Activated CD8-positive, alpha-beta memory T cell treated with anti-CD3 and anti-CD28 coated beads, Interleukin-2, amount 50 U/mL, for 24 hours (primary cell): Measurements from ENCODE around the gene ANKRD28.
"Not testable (repeated sequence)": the region's sequence is repeated elsewhere in the genome, so short reads cannot be mapped to it uniquely, and the experiment has no call there.

ENCODE experiments used
- DNase-seq: peaks from one replicate; pipeline ENCODE4 v3.0.0-alpha.2; 2020; ENCODE audit errors: extremely low read depth

The ANKRD28 gene

DNA sequence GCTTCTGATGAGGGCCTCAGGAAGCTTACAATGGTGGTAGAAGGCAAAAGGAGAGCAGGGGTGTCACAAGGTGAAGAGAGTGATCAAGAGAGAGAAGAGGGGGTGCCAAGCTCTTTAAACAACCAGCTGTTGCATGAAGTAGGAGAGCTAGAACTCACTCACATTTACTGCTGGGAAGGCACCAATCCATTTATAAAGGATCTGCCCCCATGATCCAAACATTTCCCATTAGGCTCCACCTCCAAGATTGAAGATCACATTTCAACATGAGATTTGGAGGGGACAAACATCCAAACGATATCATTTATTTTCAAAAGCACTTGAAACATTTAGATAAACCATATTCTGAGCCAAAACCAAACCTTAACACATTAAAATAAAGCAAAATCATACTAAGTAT lies 26.3 kb downstream of the ANKRD28 start:
- no peak for DNase-seq

DNA sequence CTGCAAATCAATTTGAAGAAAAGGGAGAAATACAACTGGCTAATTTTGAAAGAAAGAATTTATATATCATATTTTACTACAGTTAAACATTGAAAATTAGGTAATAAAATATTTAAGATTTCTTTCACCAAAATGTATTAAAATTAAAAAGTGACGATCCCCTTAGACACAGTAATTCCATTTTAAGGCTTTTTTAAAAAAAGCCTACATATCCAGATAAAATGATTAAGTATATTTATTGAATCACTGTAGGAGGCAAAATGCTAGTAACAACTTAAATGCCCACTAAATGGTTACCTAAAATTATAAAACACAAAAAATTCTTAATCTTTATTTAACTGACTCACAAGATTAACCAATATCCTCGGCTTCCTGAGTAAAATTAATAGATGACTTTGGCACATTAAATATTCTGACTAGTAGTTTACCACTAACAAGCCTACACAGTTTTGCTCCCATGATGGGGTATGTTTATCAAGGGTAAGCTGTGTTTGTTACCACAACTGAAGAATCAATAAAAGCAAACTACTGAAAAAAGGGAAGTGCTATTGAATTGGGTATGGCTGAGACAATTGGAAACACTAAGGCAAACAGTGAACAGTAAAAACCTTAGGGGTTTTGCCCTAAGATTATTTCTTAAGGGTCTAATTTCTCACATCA lies 28.4 kb downstream of the ANKRD28 start:
- DNase-seq, result no peak

DNA sequence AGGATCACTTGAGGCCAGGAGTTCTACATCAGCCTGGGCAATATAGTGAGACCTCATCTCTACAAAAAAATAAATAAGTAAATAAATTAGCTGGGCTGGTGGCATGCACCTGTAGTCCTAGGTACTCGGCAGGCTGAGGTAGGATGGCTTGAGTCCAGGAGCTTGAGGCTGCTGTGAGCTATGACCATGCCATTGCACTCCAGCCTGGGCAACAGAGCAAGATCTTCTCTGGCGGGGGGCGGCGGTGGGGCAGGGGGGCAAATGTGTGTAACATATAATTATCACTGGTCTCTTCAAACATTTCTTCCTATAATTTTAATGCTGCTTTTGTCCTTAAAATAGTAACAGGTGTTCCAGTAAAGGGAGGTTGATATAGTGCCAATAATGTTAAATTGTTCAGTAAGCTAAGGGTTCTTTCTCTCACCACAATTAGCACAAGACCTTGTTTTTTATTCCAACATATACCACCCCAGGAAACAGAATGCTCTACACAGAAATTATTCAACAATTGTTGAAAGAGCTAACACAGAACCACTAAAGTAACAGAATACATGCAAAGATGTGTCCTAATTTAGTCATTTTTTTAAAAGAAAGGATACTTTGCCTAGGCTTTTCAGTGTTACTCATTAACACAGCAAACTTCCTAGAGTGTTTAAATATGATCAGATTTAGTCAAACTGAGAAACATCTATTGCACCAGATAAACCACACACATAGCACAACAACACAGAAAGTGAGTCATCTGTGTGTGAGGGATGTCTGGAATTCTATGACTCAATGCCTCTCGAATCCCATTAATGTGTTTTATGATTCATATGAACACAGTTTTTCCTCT lies 29.1 kb downstream of the ANKRD28 start:
- no peak for DNase-seq

DNA sequence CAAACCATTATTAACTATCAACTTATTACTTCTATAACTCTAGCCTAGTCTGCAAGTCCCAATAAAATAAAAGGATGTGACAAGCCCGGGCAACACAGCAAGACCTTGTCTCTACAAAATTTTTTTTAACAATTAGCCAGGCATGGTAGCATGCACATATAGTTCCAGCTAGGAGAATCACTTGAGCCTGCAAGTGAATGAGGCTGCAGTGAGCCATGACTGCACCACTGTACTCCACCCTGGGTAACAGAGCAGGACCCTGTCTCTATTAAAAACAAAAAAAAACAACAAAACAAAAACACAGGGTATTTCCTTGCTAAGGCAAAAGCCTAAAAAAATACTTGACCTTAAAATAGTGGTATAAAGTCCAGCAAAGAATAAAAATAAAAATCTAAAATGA lies 31.4 kb downstream of the ANKRD28 start:
- DNase-seq, result no peak

DNA sequence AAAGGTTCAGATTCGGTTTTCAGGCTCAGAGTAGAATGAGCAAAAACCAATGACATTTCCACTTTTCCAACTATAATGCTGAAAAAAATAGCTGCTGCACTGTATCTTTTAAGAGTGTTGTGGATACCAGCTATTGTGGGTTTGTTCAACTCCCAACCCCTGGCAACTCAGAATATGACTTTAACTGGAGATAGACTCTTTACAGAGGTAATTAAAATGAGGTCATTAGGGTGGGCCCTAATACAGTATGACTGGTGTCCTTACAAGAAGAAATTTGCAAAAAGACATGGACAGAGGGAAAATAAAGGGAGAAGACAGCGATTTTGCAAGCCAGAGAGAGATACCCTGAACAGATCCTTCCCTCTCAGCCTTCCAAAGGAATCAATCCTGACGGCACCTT lies 39.5 kb downstream of the ANKRD28 start:
- no peak for DNase-seq

DNA sequence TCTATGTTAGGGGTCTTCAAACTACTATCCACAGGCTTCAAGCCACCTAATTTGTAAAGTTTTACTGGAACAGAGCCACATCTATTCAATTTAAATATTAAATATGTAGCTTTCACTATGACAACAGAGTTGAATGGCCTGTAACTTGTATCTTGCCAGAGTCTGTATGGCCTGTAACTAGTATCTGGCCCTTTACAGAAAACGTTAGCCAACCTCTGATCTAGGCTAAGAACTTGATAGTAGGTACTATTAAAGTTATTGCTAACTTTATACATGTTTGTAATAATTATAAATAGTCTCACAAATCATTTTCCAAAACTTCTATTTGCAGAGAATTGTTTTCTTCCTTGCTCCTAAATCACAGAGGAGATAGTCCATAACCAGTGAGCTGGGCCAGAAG lies 40.0 kb downstream of the ANKRD28 start:
- no peak for DNase-seq

DNA sequence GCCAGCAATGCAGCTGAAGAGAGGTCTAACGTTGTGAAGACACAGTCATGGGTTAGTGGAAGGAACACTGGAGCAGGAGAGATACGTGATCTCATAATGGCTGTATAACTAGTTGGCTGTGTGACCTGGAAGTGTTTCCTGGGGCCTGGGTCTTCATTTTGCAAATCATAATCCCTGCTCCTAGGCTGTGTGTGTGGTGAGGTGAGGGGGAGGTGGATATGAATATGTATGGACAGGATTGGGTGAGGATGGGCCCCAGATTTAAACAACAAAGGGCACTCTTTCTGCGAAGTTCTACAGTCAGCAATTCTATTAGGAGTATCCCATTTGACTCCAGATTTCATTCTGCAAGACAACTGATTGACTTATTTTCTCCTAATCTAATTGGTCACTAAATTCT lies 41.3 kb downstream of the ANKRD28 start:
- DNase-seq, result no peak

DNA sequence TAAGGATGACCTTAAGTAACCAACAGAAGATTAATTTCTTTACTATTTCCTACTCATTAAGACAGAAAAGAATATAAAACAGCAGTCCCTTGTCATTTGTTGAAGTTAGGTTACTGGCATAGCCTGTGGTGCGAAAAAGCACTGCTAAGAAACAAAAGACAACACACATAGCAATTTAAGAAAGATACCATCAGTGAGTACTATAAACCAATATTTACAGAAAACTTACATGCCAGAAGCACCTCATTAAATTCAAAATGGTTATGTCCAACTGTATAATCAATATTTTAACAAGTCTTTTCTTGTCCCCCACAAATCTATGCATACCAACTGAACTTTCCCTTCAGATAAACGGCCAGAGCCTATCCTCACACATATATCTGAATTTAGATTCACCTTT lies 42.0 kb downstream of the ANKRD28 start:
- no peak for DNase-seq

DNA sequence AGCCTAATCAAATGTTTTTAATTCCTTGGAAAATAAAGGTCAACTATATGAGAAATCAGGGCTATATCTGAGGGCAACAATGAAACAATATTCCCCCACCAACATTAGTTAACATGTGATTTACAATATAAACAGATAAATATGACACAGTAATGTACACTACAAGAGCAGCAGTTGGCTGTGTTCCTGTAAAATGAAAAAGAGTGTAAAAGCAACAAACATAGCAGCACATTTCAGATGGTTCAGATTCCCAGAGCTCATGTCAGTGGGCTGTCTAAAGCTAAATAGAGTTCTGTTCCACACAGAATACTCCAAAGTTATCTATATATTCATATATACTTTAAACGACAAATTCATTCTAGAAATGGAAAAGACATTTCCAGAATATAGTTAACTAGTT lies 42.6 kb downstream of the ANKRD28 start:
- DNase-seq, result no peak

DNA sequence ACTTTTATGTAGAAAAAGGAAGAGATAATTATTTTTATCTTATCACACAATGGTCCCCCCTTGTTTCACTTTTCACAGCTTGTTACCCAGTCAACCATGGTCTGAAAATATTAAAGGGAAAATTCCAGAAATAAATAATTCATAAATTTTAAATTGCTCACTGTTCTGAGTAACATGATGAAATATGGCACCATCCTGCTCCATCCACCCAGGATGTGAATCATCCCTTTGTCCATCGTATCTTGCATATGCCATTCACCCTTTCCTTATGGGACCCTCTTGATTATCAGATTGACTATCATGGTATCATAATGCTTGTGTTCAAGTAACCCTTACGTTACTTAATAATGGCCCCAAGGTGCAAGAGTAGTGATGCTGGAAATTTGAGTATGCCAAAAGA lies 43.7 kb downstream of the ANKRD28 start:
- DNase-seq, result no peak

DNA sequence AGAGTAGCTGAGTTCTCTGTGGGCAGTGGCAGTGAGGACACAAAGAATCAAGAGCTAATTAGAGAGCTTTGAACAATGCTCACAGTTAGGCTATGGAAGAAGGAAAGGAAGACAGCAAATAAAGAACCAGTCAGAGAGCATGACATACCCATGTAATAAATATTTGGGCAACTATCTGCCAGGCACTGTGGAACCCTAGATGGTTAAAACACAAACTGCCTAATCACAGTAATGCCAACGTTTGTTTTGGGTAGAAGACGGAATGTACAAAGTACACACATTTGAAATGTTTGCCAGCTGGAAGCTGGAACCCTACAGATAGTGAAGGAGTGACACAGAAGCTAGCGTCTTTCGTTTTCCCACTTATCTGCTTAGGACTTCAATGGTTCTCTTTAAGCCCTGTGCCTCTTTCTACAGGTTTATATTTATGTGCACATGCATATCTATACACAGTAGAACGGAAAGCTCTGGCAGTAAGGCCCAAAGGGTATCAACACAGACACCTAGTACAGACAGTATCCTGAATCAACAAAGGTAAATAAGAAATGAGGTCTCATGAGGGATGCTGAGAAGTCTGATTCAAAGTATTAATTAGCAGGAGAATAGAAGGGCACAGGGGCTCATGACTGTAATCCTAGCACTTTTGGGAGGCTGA lies 44.6 kb downstream of the ANKRD28 start:
- no peak for DNase-seq

DNA sequence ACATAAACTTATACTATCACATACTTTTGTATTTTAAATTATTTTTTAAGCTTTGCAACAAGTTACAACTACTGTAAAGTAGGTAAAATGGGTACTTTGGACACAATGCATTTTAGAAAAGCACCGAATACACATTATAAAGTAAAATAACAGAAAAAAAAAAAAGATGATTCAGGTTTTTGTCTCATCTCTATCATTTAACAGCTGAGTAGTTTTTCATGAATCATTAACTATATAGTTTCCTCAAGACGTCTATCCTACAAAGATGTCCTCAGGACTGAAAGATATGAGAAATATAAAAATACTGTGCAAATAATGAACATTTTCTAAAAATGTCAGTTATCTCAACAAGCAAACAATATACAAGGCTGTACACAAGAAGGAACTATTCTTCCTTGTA lies 46.9 kb downstream of the ANKRD28 start:
- no peak for DNase-seq

DNA sequence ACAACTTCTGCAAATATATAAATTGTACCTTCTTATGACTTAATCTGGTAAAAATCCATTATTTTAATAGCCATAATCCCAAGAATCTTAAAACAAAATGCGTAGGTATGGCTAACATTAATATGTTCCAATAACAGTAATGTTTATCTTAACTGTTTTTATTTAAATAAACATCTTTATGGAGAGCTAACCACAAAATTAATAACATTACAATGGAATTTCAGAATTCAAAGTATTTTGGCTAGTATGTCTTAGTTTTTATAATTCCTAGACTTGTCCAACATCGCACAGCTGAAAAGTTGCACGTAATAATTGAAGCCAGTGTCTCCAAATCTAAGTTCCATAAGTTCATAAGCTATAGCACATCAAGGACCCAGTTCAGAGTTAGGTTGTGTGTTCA lies 47.6 kb downstream of the ANKRD28 start:
- DNase-seq, result no peak

DNA sequence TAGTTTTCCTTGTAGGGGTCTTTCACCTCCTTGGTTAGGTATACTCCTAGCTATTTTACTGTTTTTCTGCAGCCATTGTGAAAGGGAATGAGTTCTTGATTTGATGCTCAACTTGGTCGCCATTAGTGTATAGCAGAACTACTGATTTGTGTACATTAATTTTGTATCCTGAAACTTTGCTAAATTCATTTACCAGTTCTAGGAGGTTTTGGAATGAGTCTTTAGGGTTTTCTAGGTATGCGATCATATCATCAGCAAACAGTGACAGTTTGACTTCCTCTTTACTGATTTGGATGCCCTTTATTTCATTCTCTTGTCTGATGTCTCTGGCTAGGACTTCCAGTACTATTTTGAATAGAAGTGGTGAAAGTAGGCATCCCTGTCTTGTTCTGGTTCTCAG lies 51.9 kb downstream of the ANKRD28 start:
- not testable (repeated sequence) for DNase-seq

DNA sequence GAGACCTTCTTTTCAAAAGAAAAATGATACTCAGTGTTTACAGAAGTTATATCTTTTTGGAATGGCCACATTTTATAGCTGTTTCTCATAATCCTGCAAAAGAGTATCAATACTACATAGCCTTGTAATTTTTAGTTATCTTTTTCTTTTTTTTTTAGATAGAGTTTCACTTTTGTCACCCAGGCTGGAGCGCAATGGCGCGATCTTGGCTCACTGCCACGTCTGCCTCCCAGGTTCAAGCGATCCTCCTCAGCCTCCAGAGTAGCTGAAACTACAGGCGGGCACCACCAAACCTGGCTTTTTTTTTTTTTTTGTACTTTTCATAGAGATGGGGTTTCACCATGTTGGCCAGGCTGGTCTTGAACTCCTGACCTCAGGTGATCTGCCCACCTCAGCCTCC lies 53.6 kb downstream of the ANKRD28 start:
- DNase-seq, result no peak

DNA sequence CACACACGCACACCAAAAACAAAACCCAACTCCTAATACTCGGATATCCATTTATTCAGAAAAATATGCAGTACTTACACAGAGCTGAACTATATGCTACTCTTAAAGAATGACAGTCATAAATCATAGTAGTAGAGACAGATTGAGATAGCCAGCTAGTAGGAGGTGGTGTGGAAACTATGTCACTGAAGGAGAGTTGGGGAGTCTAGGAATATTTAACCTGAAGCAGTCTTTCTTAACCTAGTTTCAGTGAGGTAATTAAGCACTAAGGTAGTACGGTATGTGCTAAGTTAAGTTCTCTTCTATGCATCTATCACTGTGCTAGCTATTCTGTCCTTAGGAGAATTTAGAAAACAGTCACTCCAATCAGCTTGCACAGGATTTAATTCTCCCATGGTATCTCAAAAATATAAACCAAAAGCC lies 54.2 kb downstream of the ANKRD28 start:
- DNase-seq, result no peak

DNA sequence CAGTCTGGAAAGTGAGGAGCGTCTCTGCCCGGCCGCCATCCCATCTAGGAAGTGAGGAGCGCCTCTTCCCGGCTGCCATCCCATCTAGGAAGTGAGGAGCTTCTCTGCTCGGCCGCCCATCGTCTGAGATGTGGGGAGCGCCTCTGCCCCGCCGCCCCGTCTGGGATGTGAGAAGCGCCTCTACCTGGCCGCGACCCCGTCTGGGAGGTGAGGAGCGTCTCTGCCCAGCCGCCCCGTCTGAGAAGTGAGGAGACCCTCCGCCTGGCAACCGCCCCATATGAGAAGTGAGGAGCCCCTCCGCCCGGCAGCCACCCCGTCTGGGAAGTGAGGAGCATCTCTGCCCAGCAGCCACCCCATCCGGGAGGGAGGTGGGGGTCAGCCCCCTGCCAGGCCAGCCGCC lies 55.5 kb downstream of the ANKRD28 start:
- not testable (repeated sequence) for DNase-seq

DNA sequence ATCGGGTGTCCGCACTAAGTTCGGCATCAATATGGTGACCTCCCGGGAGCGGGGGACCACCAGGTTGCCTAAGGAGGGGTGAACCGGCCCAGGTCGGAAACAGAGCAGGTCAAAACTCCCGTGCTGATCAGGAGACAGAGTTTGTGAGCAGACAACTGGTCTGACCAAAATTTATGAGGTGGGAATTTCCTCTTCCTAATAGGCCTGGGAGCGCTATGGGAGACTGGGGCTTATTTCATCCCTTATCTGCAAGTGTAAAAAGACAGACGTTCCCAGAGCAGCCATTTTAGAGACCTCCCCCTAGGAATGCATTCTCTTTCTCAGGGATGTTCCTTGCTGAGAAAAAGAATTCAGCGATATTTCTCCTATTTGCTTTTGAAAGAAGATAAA lies 59.2 kb downstream of the ANKRD28 start:
- not testable (repeated sequence) for DNase-seq

DNA sequence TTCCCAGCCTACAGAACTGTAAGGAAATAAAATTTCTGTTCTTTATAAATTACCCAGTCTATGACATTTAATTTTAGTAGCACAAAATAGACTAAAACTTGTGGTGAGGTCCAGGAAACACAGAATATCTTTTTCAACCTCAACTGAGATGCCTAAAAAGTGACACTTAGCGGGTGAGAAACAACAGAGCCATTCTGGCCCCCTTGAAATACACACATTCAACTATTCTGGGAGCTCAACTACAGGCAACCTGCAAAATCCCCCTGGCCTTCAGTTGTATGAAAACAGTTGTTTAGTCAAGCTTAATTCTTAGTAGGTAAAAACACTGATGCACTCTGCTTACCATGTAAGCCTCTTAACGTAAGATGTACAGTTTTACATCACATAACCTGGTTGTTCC lies 66.8 kb downstream of the ANKRD28 start:
- DNase-seq, result no peak

DNA sequence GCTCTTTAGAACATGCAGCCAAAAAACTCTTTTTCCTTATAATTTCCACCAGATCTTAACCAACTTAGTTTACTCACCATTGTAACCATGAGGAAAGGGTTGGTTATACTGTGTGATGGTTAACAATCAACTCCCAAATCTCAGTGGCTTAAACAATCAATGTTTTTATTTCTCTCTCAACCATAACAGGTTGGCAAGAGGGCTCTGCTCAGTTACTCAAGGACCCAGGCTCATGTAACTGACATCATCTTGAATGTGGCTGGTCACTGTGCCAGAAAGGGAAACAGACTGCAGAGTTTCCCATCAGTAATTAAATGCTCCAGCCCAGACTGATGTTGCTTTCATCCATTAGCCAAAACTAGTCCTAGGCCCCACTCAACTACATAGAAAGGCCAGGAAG lies 69.0 kb downstream of the ANKRD28 start:
- DNase-seq, result no peak

DNA sequence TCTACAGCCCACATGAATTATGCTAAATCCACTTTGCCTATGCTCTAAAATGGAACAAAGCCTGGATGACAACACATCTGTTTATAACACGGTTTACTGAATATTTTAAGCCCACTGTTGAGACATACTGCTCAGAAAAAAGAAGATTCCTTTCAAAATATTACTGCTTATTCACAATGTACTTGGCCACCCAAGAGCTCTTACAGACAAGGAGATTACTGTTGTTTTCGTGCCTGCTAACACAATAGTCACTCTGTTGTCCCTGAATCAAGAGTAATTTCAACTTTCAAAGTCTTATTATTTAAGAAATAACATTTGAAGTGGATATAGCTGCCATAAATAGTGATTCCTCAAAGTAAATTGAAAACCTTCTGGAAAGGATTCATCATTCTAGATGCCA lies 70.9 kb downstream of the ANKRD28 start:
- no peak for DNase-seq

DNA sequence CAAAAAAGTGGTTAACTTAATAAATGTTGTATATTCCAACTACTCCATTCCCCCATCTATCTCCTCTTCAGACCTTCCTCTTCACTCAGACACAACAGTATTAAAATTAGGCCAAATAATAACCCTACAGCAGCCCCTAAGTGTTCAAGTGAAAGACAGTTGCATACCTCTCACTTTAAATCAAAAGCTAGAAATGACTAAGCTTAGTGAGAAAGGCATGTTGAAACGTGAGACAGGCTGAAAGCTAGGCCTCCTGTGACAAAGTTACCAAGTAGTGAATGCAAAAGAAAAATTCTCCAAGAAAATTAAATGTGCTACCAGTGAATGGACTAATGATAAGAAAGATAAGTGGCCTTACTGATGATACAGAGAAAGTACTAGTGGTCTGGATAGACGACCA lies 71.7 kb downstream of the ANKRD28 start:
- DNase-seq, result no peak

DNA sequence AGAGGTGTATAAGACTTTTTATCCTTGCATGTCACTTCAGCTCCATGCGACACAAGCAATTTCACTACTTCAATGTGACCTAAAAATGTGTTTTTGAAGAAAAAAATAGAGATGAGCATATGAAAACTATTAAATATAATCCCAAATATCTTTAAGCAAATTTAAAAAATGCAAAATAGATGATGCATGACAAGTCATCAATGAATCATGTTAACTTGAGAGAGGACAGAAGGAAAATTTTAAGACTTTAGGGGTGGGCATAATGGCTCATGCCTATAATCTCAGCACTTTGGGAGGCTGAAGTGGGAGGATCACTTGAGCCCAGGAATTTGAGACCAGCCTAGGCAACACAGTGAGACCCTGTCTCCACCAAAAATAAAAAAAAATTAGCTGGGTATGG lies 73.3 kb downstream of the ANKRD28 start:
- DNase-seq, result no peak
